GM18951 (cell line): ENCODE data around the gene TMEM107.
"Not testable (repeated sequence)": the region's sequence is repeated elsewhere in the genome, so short reads cannot be mapped to it uniquely, and the experiment has no call there.

ENCODE experiments used
- POLR2A ChIP-seq: IDR thresholded peaks from 4 replicates; pipeline ENCODE4 v1.6.1; 2011; ENCODE audit warnings: mild to moderate bottlenecking; ENCODE audit not compliant: insufficient read length, insufficient read depth; ENCODE audit errors: extremely low read depth
- in situ Hi-C: fragments of 300-500 bp; cut with MboI; formaldehyde crosslinking; loops from one replicate; pipeline ENCODE4 v1.12.0; 2022; ENCODE audit warnings: low sequenced_read_pairs, mixed read lengths, inconsistent platforms; ENCODE audit not compliant: unreplicated experiment

The TMEM107 gene

GRCh38 chr17:8176197-8176940 is at the start of gene TMEM107:
Gene TMEM107, minus strand, starts transcription at chr17:8176380. Its CDS starts 94 bp downstream, at chr17:8176286.
- TF ChIP-seq POLR2A, result peak; percentile 57
- in situ Hi-C loops, result no loop called here

GRCh38 chr17:8224891-8225812 is 49.0 kb upstream of the TMEM107 start:
- TF ChIP-seq POLR2A, result no peak
- in situ Hi-C loops, result no loop called here

GRCh38 chr17:8223356-8224126 is 47.4 kb upstream of the TMEM107 start:
- in situ Hi-C loops, result no loop called here

GRCh38 chr17:8222630-8223355 is 46.6 kb upstream of the TMEM107 start:
- in situ Hi-C loops, result no loop called here
- peak; percentile 76 for TF ChIP-seq POLR2A

More at GRCh38 chr17:8223356-8224126, 47.4 kb upstream of the TMEM107 start:
- TF ChIP-seq POLR2A, result no peak

- TF ChIP-seq POLR2A, result no peak
- in situ Hi-C loops, result no loop called here
Observed at GRCh38 chr17:8222380-8222629, 46.1 kb upstream of the TMEM107 start.

GRCh38 chr17:8221663-8222379 is 45.6 kb upstream of the TMEM107 start:
- TF ChIP-seq POLR2A, result peak; percentile 20
- in situ Hi-C loops, result no loop called here

- TF ChIP-seq POLR2A, result no peak
- in situ Hi-C loops, result no loop called here
Observed at GRCh38 chr17:8220783-8221662, 44.8 kb upstream of the TMEM107 start.

- in situ Hi-C loops, result not testable (repeated sequence)
Observed at GRCh38 chr17:8214000-8214399, 37.8 kb upstream of the TMEM107 start.

GRCh38 chr17:8212312-8213180 is 36.4 kb upstream of the TMEM107 start:
- in situ Hi-C loops, result no loop called here

GRCh38 chr17:8210761-8211458 is 34.7 kb upstream of the TMEM107 start:
- TF ChIP-seq POLR2A, result no peak
- in situ Hi-C loops, result no loop called here

More at GRCh38 chr17:8212312-8213180, 36.4 kb upstream of the TMEM107 start:
- TF ChIP-seq POLR2A, result no peak
